Measurements from ENCODE around the gene IDNK.

- no peak for TF ChIP-seq CREB5 (CRISPR knock-in tag; IDR thresholded peaks at IDR 0.05; ENCODE audit: low read depth)
- TF ChIP-seq ZFP3 (CRISPR knock-in tag; IDR thresholded peaks at IDR 0.05), result no peak
These were observed 26.1 kb downstream of the IDNK start for GRCh38 chr9:83649080-83649479.
